NCI-H69 (cell line): Measurements from ENCODE around the gene GNB3.
"Not testable (repeated sequence)": the region's sequence is repeated elsewhere in the genome, so short reads cannot be mapped to it uniquely, and the experiment has no call there.

Experiments used
- DNase-seq: peaks from one replicate; lab custom pipeline; 2025; lab: John Stamatoyannopoulos, UW

Gene GNB3

GRCh38 chr12:6860942-6861341 is 20.2 kb downstream of the GNB3 start:
- no peak for DNase-seq

- DNase-seq, result no peak
Measured at GRCh38 chr12:6861391-6861790, 20.7 kb downstream of the GNB3 start.

- DNase-seq, result no peak
Measured at GRCh38 chr12:6863033-6863432, 22.3 kb downstream of the GNB3 start.

GRCh38 chr12:6863586-6864321 is 23.0 kb downstream of the GNB3 start:
- no peak for DNase-seq

GRCh38 chr12:6865307-6865706 is 24.6 kb downstream of the GNB3 start:
- DNase-seq, result not testable (repeated sequence)

- DNase-seq, result peak; percentile 37
Measured at GRCh38 chr12:6866163-6866919, 25.6 kb downstream of the GNB3 start.

- DNase-seq, result no peak
Measured at GRCh38 chr12:6866920-6867412, 26.2 kb downstream of the GNB3 start.

GRCh38 chr12:6867413-6868210 is 26.9 kb downstream of the GNB3 start, which contains the start of gene TPI1:
TSS of gene TPI1 (plus strand) at chr12:6867531. CDS start at chr12:6867567, 36 bp downstream.
- peak; percentile 90 for DNase-seq

GRCh38 chr12:6868211-6869048 is 27.7 kb downstream of the GNB3 start:
- peak; percentile 28 for DNase-seq

- DNase-seq, result peak; percentile 82
Measured at GRCh38 chr12:6869049-6870021, 28.6 kb downstream of the GNB3 start.

- not testable (repeated sequence) for DNase-seq
Measured at GRCh38 chr12:6870304-6870703, 29.6 kb downstream of the GNB3 start.

GRCh38 chr12:6871052-6871957 is 30.6 kb downstream of the GNB3 start:
- DNase-seq, result peak; percentile 58

- DNase-seq, result peak; percentile 85
Measured at GRCh38 chr12:6872073-6873048, 31.6 kb downstream of the GNB3 start.

- peak; percentile 98 for DNase-seq
Measured at GRCh38 chr12:6873094-6874014, 32.6 kb downstream of the GNB3 start, which contains the start of gene SPSB2. TSS of gene SPSB2 (minus strand) at chr12:6873303. CDS start at chr12:6872901, 402 bp downstream.

GRCh38 chr12:6874015-6874368 is 33.3 kb downstream of the GNB3 start:
- DNase-seq, result not testable (repeated sequence)

GRCh38 chr12:6879824-6880223 is 39.1 kb downstream of the GNB3 start:
- not testable (repeated sequence) for DNase-seq

- no peak for DNase-seq
Measured at GRCh38 chr12:6883252-6883651, 42.5 kb downstream of the GNB3 start.
